ENCODE measurements around the gene LRRC59.
"Not testable (repeated sequence)": the region's sequence is repeated elsewhere in the genome, so short reads cannot be mapped to it uniquely, and the experiment has no call there.

- not testable (repeated sequence) for TF ChIP-seq E2F4 (CRISPR knock-in tag; IDR thresholded peaks at IDR 0.05; ENCODE audit: borderline replicate concordance, low read depth); ATF2 (CRISPR knock-in tag; IDR thresholded peaks at IDR 0.05; ENCODE audit: borderline replicate concordance, low read depth); CTCF (IDR thresholded peaks at IDR 0.05)
Observed at GRCh38 chr17:50398672-50399071, 1.3 kb upstream of the LRRC59 start.
